GM08714 (cell line): ENCODE data around the gene RAB30.
A peak's percentile ranks its signal among the peaks of the same experiment; 100 is the strongest.

Experiments used
- H3K4me3 ChIP-seq: fragments of 200-500 bp; sonication (Bioruptor generic); 2 replicates; pipeline ENCODE4 v1.5.1; 2014; ENCODE audit warnings: mild to moderate bottlenecking, low read length, inconsistent platforms
- ZNF274 ChIP-seq: IDR thresholded peaks from 2 replicates; pipeline ENCODE4 v1.6.1; 2012; ENCODE audit warnings: mild to moderate bottlenecking, low read depth, low read length

Gene RAB30

DNA sequence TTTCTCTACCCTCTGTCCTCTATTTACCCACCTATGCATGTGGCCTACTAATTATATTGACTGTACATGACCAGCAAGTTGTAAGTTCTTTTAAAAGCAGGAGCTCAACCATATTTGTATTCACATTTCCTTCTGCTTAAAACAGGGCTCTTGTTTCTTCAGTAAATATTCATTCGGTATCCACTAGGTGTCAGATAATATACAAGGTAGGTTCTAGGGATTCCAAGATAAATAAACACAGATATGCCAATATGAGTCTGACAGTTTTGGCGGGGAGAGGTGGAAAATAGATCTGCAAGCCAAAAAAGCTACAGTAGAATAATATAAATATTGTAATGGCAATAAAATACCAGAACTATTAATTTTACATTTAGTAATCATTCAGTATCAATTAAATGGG is 15.3 kb upstream of the RAB30 start:
- no peak overlapping the region for H3K4me3 ChIP-seq
- TF ChIP-seq ZNF274 = no peak

DNA sequence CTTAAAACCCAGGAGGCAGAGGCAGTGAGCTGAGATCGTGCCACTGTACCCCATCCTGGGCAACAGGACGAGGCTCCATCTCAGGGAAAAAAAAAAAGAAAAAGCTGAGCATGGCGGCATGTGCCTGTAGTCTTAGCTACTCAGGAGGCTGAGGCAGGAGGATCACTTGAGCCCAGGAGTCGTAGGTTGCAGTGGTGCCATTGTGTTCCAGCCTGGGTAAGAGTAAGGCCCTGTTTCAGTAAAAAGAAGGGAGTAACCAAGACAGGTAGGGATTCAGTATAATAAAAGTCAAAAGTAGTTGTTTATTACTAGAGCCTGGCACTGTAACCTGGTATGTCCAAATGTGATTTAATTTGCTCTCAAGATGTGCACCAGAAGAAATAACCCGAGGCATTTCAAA is 8.1 kb upstream of the RAB30 start:
- no peak for TF ChIP-seq ZNF274
- no peak overlapping the region for H3K4me3 ChIP-seq

DNA sequence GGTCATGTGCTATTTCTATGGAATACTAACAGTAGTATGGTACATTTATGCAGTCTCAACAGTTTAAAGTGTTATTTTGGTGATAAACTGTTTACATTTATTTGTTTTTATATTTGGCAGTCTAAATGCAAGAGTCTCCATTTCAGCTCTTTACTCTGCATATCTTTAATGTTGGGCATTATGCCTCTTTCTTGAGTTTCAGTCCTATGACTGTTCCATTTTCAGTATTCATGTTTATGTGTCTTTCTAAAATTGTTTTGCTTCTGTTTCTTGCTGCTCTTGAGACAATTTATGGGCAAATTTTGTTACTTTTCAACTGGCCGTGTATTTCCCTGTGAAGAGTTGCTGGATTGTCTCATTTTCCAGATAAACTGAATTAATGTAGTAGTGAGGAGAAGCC is 6.6 kb upstream of the RAB30 start:
- no peak overlapping the region for H3K4me3 ChIP-seq

DNA sequence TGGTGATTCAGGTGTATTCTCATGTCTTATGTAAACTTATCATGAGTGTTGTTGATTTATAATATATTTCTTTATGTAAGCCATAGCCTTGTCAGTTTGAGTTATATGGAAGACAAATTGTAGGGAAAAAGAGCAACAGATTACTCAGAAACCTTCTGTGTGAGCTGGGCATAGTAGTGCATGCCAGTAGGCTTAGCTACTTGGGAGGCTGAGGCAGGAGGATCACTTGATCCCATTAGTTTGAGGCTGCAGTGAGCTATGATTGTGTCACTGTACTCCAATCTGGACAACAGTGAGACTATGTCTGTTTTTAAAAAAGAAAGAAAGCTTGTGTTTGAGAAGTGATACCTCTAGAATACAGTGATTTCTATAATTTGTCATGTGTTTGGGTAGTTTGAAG is 2.2 kb upstream of the RAB30 start:
- H3K4me3 ChIP-seq = no peak overlapping the region; the same call in 1 of the 2 replicates
- TF ChIP-seq ZNF274 = no peak

More for the DNA sequence above, 6.6 kb upstream of the RAB30 start:
- no peak for TF ChIP-seq ZNF274

DNA sequence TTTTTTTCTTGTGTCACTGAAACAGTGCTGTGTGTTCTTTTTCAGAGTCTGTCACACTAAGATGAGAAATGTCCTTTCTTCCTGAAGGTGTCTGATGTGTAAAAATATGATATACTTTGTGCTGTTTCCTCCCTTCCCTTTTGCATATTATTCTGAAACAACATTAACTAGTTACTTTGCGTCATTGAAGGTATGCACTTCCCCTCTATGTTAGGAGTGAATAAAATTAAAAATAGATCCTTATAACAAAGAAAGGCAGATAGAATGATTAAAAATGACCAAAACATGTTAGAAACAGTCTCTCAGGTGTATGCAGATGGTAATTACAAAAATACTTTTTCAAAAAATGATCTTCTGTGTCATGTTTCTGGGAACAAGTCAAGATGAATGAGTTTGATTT is 1.6 kb upstream of the RAB30 start:
- no peak for TF ChIP-seq ZNF274
- peak overlapping the region; percentile 93 for H3K4me3 ChIP-seq

DNA sequence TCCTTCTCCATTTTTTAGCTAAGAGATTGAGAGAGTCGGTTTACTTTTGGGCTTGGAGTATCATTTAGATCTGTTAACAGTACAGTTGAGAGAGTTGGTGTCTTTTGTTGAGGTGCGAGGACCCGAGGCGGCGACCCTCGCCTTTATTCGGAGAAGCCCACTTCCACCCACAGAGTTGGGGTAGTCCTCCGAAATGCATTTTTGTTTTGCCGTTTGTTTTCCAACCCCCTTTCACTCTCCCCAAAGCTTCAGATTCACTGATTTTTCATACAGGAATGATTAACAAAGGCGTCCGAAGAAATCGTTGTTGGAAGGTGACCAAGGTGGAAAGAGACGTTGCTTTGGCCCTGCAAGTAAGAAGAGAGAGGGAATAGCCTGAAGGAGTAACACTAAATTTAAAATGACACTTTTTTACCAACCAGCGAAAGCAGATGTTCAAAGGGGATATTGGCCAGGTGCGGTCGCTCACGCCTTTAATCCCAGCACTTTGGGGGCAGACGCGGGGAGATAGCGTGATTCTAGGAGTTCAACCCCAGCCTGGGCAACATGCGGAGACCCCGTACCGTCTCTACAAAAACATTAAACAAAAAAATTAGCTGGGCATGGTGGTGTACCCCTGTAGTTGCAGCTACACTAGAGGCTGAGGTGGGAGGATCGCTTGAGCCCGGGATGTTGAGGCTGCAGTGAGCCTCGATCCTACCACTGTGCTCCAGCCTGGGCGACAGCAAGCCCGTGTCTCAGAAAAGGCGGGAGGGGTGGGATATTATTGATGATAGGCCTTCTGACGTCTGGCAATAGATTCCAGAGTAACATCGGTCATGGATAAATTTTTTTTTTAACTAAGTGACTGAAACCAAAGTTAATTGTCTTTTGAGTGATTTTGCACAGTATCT is 899 bp upstream of the RAB30 start:
- peak overlapping the region; percentile 93 for H3K4me3 ChIP-seq
- TF ChIP-seq ZNF274 = no peak

DNA sequence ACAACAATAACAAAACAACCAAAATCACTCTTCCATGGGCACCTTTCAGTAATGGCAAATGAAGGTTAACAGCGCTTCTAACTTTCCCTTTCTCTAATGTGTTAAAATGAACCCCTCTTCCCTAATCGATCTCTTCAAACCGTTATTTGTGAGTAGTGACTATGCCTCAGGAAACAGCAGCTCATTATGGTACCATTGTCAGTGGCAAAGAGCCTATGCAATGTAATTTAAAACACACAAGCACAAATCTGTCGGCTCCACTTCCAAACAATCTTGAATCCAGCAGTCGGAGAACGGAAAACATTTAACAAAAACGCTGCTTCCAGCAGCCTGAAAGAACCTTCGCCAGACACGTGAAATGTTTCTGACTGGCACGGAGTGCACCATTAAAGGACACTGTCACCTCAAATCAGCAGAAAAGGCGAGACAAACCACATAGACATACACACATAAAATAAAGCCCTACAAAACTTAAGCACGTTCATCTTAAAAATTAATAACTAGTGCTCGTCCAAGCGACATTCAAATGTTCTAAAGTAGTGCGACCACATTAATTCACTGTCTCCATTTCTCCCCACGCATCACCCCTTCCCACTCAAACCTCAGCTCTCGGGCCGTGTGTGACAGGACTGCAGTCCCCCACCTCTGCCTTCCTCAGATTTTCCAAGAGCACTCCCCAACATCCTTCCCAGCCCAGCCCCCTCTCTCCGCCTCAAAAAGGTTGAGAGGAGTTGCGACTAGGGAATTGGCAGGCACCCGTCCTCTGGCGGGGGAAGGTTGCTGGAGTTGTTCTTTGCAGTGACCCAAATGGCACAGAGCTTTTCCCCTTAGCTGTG is 748 bp downstream of the RAB30 start:
- H3K4me3 ChIP-seq = peak overlapping the region; percentile 78
- no peak for TF ChIP-seq ZNF274

DNA sequence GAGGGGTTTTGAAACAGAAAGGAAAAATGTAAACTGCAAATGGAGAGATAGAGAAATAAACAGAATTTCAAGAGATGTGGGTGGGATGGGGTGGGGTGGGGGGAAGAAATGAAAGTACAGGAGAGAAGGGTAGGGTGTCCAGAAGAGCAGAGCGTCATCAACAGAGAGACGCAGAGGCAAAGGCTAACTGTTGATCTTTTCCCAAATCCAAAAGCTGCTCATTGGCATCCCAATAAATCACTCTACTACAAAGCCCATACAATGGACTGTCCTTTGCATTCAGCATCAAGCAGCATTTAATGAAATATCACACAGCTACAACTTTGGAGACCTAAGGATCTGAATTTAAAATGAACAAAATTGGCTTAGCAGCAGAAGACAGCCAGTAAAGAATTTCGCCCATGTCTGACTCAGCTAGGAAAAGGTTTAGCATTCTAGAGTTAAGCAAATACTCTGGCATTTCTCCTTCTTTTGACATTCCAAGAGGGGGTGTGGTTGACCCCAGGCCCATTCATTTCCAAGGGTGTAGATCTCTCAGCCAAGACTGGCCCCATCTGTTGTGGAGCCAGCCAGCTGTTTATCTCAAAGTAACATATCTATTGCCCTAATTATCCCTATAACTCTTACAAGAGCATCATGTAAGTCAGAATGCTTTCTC is 1.5 kb downstream of the RAB30 start:
- H3K4me3 ChIP-seq = peak overlapping the region; percentile 78
- TF ChIP-seq ZNF274 = no peak

DNA sequence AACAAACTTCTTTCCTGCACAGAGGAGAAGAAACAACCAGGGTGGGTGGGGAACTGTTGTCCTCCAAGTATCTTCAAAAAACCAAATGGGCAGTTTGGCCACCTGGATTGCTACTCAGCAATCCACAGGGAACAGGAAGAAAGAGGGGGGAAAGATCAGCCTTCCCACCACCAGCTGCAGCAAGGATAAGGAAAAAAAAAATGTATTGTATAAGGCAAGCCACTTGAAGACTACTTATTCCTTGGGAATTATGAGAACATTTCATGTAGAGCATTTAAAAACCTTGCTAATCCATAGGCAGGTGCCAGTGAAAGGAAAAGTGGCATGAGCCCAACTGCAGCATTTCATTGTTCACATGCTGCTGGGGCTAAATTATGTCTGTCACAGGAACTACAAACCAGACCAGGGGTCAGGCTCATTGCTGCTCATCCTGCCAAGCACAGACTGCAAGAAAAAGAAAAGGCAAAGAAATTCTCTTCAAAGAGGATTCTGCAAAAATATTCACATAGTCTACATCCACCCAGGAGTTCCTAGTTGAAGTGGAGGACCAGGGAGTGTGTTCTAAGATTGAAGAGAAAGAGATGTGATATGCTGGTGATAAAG is 2.2 kb downstream of the RAB30 start:
- H3K4me3 ChIP-seq = peak overlapping the region; percentile 78
- no peak for TF ChIP-seq ZNF274

DNA sequence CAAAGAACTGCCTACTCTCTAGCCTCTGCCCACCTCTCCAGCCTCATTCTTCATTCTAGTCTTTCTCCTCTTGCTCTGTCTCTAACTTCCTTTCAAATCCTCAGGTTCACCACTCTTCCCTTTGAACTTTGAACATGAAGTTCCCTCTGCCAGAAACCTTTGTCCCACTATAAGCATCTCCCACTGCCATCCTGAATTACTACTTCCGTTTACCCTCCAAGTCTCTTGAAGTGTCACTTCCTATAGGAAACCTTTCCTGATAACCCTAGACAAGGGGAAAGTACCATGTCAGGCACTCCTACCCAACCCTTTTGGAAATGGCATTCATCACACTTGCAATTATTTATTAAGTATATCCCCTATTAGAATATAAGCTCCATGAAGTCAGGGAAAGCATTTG is 3.1 kb downstream of the RAB30 start:
- no peak overlapping the region for H3K4me3 ChIP-seq
- TF ChIP-seq ZNF274 = no peak

DNA sequence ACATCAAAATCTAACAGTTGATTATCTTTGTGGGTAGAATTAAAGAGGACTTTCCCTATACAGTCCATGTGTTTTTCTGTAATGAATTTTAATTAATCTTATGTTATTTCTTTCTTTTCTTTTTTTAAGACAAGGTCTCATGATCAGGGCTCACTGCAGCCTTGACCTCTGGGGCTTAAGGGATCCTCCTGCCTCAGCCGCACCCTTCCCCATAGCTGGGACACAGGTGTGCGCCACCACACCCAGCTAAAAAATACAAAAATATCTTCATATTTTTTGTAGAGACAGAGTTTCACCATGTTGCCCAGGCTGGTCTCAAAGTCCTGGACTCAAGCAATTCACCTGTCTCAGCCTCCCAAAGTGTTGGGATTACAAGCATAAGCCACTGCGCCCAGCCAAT is 7.7 kb downstream of the RAB30 start:
- H3K4me3 ChIP-seq = peak overlapping the region; percentile 48; the same call in 1 of the 2 replicates
- TF ChIP-seq ZNF274 = no peak

DNA sequence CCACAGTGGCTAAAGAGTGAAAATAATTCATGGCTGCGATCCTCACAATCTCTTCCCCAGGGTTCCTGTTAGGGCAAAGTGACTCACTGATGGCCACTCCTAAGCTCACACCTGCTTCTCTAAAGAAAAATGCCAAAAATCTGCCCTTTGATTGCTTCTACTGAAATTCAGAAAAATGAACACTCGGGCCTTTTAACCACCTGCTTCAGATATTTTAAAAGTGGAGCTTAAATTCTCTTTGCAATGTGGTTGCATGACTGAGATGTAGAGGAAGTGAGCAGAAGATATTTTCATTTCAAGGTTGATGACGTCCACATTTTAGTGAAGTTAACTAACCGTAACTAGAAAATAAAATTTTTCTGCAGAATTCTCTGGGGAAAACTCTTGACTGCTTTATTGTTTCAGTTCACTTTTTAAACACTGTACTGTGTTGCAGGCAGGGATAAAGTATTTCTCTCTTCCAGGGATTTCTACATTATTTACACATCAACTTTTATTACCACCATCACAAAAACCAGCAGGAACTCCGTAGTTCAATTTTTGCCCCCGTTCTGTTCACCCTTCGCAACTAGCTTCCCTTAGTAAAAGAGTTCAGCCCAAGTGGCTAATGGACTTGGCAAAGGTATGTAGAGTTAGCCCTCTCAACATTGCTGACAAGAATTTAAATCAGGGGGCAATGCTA is 8.5 kb downstream of the RAB30 start:
- peak overlapping the region; percentile 75 for H3K4me3 ChIP-seq
- TF ChIP-seq ZNF274 = no peak

DNA sequence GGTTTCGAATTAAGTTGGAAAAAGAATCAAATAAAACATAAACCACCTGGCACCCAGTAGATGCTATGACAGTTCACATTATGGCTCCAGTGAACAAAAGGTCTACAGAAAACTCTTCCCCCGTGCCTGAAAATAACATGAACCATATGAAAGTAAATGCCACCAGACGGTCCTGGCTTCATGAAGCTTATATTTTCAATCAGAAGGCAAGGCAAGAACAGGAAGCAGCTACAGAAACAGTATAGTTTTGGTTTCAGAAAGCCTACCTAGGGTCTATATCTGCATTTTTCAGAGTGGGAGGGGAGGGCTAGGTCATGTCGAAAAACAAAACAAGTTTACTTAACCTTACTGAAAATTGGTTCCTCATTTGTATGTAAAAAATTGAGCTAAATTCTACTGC is 9.8 kb downstream of the RAB30 start:
- H3K4me3 ChIP-seq = no peak overlapping the region
- no peak for TF ChIP-seq ZNF274
